NCI-H524 treated with DMSO at 0.1 percent for 48 hours (cell line): Measurements from ENCODE around the gene TTBK1.

Experiments used
- DNase-seq: peaks from one replicate; lab custom pipeline; 2025; lab: John Stamatoyannopoulos, UW

The TTBK1 gene

DNA sequence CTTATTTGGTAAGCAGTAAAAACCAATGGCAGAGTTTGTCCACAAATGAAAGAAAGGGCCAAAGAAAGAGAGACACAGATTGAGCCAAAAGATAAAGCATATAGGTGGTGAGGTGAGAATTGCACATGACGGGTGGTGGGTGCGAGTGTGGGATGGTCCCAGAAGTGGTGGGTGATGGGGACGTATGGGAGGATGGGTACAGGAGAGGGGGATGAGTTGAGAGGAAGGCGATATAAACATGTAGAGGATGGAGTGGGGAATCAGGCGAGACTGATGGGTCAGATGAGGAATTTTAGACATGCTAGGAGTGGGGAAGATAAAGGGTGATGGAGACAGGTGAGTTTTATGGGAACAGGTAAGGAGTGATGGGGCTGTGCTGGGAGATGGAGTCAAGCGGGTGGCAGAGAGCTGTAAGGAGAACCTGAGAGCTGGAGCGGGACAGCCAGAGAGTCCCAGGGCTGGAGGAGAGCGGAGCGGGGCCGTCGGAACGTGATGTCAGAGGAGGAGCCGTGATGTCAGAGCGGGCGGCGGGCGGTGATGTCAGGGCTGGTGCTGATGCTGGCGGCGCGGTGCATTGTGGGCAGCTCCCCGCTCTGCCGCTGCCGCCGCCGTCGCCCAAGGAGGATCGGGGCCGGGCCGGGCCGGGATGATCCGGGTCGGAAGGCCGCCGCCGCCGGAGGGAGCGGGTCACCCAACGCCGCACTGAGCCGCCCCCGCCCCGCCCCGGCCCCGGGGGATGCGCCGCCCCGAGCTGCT lies at the start of gene TTBK1:
TSS of gene TTBK1 (plus strand) at position 574 of the 756 bp plus-strand sequence. CDS start 3,180 bp downstream, outside the sequence.
- DNase-seq, result no peak

DNA sequence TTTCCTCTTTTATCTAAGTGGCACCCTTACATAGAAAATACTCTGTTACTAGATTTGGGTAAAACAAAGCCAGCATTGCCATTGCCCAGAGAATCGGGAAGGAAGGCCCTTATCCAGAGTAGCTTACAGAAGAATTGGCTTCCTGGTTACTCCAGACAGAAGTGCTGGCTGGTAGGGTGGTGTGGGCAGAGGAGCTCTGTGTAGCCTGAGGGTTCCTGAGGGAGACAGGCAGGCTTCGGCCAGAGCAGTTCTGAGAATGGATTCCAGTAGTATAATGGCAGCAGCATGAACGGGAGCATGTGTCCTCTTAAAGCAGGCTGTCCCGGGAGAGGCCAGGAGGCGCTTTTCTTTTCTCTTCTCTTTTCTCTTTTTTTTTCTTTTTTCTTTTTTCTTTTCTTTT lies 49.4 kb upstream of the TTBK1 start:
- no peak for DNase-seq

DNA sequence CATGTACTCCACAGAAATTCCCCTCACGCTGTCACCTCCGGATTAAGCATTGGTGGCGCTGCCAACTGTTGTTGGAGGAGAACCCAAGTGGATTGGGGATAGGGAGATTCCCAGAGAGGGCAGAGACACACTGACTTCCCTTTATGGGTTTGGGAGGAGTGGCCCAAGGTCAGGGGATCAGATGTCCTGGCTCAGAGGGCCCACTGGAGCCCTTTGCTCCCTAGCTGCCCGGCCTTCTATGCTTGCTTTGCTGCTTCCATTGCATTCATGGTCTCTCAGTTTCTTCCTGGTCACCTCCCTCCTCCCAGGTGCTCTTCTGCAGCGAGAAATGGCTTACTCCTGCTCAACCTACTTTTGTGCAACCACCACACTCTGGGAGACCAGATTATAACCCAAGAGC lies 46.9 kb upstream of the TTBK1 start:
- DNase-seq, result no peak

DNA sequence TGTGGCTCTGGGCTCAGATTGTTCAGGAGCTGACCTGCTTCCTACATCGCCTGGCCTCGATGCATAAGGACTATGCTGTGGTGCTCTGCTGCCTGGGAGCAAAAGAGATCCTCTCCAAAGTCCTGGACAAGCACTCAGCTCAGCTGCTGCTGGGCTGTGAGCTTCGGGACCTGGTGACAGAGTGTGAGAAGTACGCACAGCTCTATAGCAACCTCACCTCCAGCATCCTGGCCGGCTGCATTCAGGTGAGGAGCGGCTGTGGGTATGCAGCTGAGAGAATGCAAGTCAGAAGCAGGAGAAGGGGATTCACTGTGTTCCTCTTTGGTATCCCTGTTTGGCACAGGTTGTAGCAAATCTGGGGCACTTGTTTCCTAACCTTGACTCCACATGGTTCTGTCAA lies 43.4 kb upstream of the TTBK1 start:
- no peak for DNase-seq

DNA sequence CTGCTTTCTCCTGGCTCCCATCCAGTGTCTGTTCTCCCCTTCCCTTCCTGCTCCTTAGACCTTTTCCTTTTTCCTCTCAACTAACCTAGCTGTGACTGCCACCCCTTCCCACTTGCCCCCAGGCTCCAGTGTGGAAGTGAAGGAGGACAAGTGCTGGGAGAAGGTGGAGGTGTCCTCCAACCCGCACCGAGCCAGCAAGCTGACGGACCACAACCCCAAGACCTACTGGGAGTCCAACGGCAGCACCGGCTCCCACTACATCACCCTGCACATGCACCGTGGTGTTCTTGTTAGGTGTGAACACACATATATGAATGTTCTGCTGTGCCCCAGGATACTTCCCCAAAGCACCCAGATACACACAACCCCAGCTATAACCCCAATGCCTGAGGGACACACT lies 42.7 kb upstream of the TTBK1 start:
- DNase-seq, result no peak

DNA sequence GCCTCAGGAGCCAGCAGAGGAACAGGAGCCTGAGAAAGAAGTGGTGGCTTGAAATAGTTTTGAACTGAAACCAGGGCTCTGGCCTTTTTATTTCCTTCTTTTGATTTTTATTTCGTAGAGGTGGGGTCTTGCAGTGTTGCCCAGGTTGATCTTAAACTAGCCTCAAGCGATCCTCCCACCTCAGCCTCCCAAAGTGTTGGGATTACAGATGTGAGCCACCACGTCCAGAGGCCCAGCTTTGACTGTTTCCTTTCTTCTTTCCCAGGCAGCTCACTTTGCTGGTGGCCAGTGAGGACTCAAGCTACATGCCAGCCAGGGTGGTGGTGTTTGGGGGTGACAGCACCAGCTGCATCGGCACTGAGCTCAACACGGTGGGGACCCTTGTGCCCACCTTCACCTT lies 40.8 kb upstream of the TTBK1 start:
- DNase-seq, result no peak

DNA sequence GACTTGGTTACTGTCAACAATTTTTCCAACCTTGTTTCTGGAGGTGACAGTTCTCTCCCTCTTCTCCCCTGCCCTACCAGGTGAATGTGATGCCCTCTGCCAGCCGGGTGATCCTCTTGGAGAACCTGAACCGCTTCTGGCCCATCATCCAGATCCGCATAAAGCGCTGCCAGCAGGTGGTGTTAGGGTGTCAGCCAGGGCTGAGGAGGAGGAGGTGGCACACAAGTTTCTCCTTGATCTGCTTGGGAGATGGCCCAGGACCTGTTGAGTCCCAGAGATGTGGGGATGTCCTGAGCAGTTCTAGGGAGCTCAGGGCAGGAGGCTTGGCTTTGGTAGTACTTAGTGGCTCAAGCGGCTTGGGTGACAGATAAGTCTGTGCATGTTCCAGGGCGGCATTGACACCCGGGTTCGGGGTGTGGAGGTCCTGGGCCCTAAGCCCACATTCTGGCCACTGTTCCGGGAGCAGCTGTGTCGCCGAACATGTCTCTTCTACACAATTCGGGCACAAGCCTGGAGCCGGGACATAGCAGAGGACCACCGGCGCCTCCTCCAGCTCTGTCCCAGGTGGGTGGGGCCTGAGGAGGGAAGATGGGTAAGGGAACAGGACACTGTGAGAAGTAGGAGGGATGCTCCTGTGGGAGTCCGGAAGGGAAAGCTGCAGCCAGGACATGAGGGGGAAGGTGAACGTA lies 40.1 kb upstream of the TTBK1 start:
- no peak for DNase-seq

DNA sequence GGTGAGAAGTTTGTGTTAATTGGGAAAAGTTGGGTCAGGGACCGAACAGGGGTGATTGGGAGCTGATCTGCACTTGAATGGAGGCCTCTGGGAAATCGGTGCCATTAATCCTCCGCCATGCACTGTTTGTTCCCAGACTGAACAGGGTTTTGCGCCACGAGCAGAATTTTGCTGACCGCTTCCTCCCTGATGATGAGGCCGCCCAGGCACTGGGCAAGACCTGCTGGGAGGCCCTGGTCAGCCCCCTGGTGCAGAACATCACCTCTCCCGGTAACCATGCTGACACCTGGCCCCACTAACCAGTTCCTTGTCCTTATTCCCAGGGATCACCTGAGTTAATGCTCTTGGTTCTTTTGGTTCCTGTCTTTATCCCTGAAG lies 39.6 kb upstream of the TTBK1 start:
- DNase-seq, result no peak

DNA sequence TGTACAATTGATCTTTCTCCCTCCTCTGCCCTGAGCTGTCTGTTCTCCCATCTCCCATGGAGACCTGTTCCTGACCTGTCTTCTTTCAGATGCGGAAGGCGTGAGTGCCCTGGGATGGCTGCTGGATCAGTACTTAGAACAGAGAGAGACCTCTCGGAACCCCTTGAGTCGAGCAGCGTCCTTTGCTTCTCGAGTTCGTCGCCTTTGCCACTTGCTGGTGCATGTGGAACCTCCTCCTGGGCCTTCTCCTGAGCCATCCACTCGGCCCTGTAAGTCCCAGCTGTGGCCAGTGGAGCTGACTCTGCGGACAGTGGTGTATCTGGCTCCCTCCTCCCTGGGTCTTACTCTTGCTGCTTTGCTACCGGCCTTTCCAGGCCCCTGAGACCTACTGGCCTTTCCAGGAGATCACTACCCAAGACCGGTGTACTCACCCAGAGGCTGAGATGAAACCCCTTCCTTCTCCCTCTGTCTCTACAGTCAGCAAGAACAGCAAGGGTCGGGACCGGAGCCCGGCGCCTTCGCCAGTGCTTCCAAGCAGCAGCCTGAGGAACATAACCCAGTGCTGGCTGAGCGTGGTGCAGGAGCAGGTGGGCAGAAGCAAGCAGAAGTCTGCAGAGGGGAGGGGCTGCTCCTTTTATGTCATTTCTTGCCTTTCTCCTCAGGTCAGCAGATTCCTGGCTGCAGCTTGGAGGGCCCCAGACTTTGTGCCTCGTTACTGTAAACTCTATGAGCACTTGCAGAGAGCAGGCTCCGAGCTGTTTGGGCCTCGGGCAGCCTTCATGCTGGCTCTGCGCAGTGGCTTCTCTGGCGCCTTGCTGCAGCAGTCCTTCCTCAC lies 38.8 kb upstream of the TTBK1 start:
- no peak for DNase-seq

DNA sequence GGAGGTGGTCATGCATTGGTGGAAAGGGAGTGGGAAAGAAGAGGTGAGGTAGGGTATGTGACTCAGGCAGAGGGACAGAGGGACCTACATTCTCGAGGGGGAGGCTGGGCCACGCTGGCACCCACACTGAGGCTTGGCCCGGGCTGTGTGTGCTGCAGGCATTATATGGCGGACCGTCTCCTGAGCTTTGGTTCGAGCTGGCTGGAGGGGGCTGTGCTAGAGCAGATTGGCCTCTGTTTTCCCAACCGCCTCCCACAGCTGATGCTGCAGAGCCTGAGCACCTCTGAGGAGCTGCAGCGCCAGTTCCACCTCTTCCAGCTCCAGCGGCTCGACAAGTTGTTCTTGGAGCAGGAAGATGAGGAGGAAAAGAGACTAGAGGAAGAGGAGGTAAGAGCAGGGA lies 37.4 kb upstream of the TTBK1 start:
- DNase-seq, result no peak

DNA sequence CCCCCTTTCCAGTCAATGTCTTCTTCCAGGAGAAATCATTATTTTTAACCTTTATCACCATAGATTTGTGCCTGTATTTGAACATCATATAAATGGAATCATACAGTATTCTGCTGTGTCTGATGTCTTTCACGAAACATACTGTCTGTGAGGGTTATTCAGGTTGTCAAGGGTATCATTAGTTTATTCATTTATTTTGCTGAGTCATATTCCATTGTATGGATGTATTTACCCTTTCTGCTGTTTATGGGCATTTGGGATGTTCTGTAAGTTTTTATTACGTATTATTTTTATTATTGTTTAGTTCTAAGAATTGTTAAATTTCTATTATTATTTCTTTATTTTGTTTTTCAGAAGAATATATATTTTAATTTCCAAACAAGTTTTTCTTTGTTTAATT lies 36.0 kb upstream of the TTBK1 start:
- DNase-seq, result no peak

DNA sequence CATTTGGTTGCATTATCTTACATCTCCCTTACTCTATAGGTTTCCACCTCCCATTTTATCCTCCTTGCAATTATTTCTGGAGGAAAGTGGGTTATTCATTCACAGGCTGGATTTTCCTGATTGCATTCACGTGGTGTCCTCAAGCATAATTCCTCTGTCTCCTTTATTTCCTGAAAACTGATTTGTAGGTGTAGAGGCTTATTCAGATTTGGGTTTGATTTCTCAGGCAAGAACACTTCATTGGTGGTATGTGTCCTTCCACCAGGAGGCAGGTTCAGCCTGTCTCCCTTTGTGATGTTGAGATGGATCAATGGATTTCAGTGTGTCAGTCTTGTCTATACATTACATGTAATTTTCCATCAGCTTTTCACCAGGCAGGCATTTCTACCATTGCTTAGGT lies 31.3 kb upstream of the TTBK1 start:
- DNase-seq, result no peak

DNA sequence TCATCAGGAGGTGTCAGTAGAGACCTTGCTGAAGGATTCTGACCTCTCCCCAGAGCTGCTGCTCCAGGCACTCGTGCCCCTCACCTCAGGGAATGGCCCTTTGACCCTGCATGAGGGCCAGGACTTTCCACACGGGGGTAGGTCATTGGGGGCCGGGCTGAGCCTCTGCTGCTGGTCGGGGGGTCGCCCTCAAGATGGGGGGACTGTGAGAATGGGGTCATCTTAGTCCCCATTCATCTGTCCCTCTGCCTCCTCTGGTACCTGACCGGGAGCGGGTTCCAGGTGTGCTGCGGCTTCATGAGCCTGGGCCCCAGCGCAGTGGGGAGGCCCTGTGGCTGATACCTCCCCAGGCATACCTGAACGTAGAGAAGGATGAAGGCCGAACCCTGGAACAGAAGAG lies 29.9 kb upstream of the TTBK1 start:
- DNase-seq, result no peak

DNA sequence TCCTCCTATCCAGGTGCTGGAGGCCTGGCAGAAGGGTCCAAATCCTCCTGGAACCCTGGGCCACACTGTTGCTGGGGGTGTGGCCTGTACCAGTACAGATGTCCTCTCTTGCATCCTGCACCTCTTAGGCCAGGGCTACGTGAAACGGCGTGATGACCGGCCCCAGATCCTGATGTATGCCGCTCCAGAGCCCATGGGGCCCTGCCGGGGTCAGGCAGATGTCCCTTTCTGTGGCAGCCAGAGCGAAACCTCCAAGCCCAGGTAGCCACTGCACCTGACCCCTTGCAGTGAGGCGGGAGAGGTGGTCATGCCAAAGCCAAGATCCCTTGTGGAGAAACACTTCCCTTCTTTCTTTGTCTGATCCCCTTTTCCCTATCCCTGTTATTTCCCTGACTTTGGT lies 28.2 kb upstream of the TTBK1 start:
- DNase-seq, result no peak

DNA sequence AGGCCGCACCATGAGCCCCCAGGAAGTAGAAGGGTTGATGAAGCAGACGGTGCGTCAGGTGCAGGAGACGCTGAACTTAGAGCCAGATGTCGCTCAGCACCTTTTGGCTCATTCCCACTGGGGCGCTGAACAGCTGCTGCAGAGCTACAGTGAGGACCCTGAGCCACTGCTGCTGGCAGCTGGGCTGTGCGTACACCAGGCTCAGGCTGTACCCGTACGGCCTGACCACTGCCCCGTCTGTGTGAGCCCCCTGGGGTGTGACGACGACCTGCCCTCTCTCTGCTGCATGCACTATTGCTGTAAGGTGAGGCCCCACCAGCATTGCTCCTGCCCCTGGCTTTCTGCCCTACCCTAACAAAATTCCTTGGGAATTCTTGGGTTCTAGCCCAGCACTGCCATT lies 27.1 kb upstream of the TTBK1 start:
- DNase-seq, result peak; percentile 56

DNA sequence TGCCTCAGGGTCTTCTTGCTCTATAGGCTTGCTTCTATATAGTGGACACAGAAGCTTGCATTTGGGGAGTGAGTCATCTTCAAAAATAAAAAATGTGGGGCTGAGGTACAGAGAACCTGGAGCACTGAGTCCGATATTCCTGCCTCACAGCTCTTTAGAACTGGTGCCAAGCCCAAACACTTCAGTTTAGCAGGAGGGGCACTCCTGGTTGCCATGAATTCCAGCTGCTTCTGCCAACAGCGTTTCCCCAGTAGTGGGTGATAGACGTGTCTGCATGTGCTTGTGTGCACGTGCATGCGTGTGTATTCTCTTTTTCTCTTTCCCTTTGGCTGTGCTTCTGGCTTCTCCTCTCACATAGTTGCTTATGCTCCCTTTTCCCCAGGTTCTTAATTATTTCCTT lies 25.9 kb upstream of the TTBK1 start:
- no peak for DNase-seq

DNA sequence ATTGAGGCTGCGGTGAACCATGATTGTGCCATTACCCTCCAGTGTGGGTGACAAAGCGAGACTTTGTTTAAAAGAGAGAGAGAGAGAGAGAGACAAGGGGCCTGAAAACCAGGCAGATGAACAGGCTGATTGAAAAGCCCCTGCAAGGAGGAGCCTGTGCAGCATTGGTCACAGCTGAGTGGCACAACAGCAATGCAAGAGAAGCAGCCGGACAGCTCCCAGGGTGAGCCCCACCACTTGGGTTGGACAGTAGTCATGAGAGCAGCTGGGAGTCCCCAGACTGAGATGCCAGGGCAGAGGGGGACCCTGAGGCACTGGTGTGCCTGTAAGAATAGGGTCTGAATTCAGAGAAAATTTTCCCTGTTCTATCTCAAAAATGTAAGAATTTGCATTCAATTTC lies 24.2 kb upstream of the TTBK1 start:
- DNase-seq, result no peak

DNA sequence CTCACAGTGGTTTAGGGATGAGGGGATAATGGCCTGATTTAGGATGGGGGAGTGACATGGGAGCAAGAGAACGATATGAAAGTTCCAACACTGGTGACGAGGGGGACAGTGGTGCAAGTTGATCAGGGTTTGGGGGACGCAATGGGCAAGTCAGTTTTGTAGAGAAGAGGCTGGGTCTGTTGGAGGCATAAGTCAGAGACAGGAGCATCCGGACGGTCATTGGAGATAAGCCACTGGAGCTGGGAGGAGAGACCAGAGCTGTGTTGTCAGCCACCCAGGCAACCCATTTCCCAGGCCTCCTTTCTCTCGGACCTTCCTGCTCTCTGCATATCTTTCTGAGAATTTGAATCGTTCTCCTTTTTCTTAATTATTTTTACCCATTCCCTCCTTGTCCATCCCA lies 23.5 kb upstream of the TTBK1 start:
- DNase-seq, result no peak

DNA sequence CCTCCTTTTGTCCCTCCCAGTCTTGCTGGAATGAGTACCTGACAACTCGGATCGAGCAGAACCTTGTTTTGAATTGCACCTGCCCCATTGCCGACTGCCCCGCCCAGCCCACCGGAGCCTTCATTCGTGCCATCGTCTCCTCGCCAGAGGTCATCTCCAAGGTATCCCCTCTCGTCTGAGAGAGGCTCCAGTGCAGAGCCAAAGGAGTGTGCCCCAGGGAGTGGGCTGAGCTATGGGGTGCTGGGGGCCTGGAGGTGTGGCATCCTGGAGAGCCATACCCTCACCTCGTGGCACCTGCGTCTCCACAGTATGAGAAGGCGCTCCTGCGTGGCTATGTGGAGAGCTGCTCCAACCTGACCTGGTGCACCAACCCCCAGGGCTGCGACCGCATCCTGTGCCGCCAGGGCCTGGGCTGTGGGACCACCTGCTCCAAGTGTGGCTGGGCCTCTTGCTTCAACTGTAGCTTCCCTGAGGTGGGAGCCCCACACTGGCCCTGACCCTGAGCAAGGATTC lies 22.8 kb upstream of the TTBK1 start:
- DNase-seq, result no peak

DNA sequence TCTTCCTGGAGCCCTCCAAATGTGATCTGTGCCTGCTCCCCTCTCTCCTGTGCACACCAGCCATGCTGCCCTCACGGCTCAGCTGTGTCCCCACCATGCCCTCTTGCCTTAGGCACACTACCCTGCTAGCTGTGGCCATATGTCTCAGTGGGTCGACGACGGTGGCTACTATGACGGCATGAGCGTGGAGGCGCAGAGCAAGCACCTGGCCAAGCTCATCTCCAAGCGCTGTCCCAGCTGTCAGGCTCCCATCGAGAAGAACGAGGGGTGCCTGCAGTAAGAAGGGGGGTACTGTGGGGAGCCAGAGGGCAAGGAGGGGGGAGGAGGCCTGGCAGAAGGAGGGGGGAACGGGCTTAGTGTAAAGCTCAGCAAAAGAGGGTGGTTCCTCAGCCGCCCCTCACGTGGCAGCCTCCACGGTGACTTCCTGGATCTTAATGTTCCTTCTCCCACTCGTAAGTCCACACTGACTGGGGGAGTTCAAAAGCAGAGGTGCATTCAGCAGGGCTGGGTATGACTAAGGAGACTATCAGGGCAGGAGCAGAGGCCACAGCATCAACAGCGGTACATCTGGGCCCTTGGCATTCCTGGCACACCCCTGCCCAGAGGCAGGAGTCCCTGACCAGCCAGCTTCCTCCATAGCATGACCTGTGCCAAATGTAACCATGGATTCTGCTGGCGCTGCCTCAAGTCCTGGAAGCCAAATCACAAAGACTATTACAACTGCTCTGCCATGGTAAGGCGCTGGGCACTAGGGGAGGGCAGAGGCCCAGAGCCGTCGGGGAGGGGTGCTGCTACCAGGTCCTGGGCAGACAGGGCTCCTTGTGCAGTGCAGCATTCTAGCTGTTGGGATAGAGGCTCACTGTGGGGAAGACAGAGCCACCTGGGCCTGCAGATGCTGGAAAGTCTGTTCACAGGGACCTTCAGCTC lies 22.0 kb upstream of the TTBK1 start:
- DNase-seq, result no peak

DNA sequence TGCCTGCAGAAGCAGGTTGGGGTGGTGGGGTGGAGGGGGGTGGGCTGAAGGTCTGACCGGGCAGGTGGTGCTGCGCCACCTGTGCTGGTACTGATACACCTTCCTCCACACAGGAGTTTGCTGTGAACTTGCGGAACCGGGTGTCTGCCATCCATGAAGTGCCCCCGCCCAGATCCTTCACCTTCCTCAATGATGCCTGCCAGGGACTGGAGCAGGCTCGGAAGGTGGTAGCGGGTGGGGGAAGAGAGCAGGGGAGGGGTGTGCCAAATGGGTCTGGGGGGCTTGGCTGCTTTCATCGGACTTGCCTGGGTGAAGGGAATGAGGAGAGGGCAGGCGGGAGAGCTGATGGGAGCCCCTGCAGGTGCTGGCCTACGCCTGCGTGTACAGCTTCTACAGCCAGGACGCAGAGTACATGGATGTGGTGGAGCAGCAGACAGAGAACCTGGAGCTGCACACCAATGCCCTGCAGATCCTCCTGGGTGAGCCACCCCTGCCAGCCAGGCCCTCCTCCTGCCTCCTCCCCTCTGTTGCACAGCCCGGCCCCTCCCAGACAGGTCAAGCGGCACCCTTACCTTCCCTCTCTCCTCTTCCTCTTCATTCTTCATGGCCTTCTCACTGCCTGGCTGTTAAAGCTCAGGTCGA lies 20.7 kb upstream of the TTBK1 start:
- DNase-seq, result no peak
